Ascending aorta (tissue), 2 donors: Measurements from ENCODE around the gene QSOX1. TPM values are rescaled to one million over a fixed set of nuclear protein-coding genes. Genes with fewer than 3 reads are reported as not detected.

Experiments used
- DNase-seq, 2 donors: peaks; one replicate each; pipeline ENCODE4 v3.0.0-alpha.2; 2019; ENCODE audit warnings: low spot score in 2 of 2
- H3K27ac ChIP-seq, 2 donors: fragments of 200-600 bp; sonication (generic); one replicate each; pipeline ENCODE4 v1.5.1; 2016 to 2017; ENCODE audit warnings: mild to moderate bottlenecking in 1 of 2
- H3K27me3 ChIP-seq: fragments of 200-600 bp; sonication (generic); one replicate; pipeline ENCODE4 v1.5.1; 2017
- H3K36me3 ChIP-seq, 2 donors: fragments of 200-600 bp; sonication (generic); one replicate each; pipeline ENCODE4 v1.5.1; 2016
- H3K4me1 ChIP-seq, 2 donors: fragments of 200-600 bp; sonication (generic); one replicate each; pipeline ENCODE4 v1.5.1; 2016 to 2017; ENCODE audit warnings: mild to moderate bottlenecking in 1 of 2
- H3K4me3 ChIP-seq, 2 donors: fragments of 200-600 bp; sonication (generic); one replicate each; pipeline ENCODE4 v1.5.1; 2016 to 2017; ENCODE audit warnings: mild to moderate bottlenecking in 1 of 2
- H3K9me3 ChIP-seq, 2 donors: fragments of 200-600 bp; sonication (generic); one replicate each; pipeline ENCODE4 v1.5.1; 2016
- CTCF ChIP-seq, 3 experiments: fragments of 200-600 bp in 2 of 3; fragments of 450-650 bp in 1 of 3; sonication (generic) in 2 of 3; IDR thresholded peaks; one replicate each; pipeline ENCODE4 v1.5.1; 2016 to 2019; ENCODE audit warnings: antibody characterized with exemption in 3 of 3, mild to moderate bottlenecking in 1 of 3, moderate library complexity in 1 of 3
- intact Hi-C: fragments of 100-400 bp; cut with DNase I; formaldehyde crosslinking; loops from one replicate; pipeline ENCODE4 v1.15.1; 2023
- total RNA-seq: library from RNA; depleted of rRNA; stranded (reverse); fragments of >200 nt; gene quantifications from one replicate; pipeline ENCODE4 v1.1.0, GENCODE V29; 2016

The QSOX1 gene
- total RNA-seq, 1 donor from 2014 or later, result 200 TPM

GRCh38 chr1:180165096-180165495, 10.4 kb downstream of the QSOX1 start:
- Histone ChIP-seq H3K9me3 (no peaks in the 10 kb centered on the region), H3K27me3 (no peaks in the 10 kb centered on the region), H3K36me3 (peaks cover 0 to 7% of the 10 kb centered on the region in 2 donors), H3K4me1 (peaks cover 3 to 7% of the 10 kb centered on the region in 2 donors), H3K27ac (no peak overlapping the region), H3K4me3 (no peak overlapping the region)
- TF ChIP-seq CTCF (IDR thresholded peaks at IDR 0.05), result no peak
- no peak for DNase-seq
- intact Hi-C loops, result no loop called here

- no peaks in the 10 kb centered on the region for H3K9me3 ChIP-seq
- intact Hi-C loops, result no loop called here
- peaks cover 3 to 7% of the 10 kb centered on the region in 2 donors for H3K4me1 ChIP-seq
- no peak overlapping the region for H3K4me3 ChIP-seq
- TF ChIP-seq CTCF (IDR thresholded peaks at IDR 0.05), result no peak
- H3K36me3 ChIP-seq, result peaks cover 0 to 7% of the 10 kb centered on the region in 2 donors
- DNase-seq, result no peak
- H3K27ac ChIP-seq, result no peak overlapping the region
- H3K27me3 ChIP-seq, result no peaks in the 10 kb centered on the region
Observed at GRCh38 chr1:180165509-180166435, 11.1 kb downstream of the QSOX1 start.

GRCh38 chr1:180166436-180166800, 11.7 kb downstream of the QSOX1 start:
- Histone ChIP-seq H3K27me3 (no peaks in the 10 kb centered on the region), H3K36me3 (peaks cover 0 to 7% of the 10 kb centered on the region in 2 donors), H3K4me1 (peaks cover 3 to 7% of the 10 kb centered on the region in 2 donors), H3K4me3 (no peak overlapping the region), H3K9me3 (no peaks in the 10 kb centered on the region), H3K27ac (peak overlapping the region; percentile 35 to 38)
- no peak for DNase-seq
- TF ChIP-seq CTCF (IDR thresholded peaks at IDR 0.05), result no peak
- intact Hi-C loops, result no loop called here

GRCh38 chr1:180167021-180167701, 12.5 kb downstream of the QSOX1 start:
- Histone ChIP-seq H3K36me3 (peaks cover 0 to 7% of the 10 kb centered on the region in 2 donors), H3K27ac (peak overlapping the region; percentile 35 to 38), H3K27me3 (no peaks in the 10 kb centered on the region), H3K4me3 (no peak overlapping the region), H3K4me1 (peaks cover 3 to 7% of the 10 kb centered on the region in 2 donors), H3K9me3 (no peaks in the 10 kb centered on the region)
- no peak for DNase-seq
- no peak for TF ChIP-seq CTCF (IDR thresholded peaks at IDR 0.05)
- intact Hi-C loops, result no loop called here

GRCh38 chr1:180167721-180168467, 13.2 kb downstream of the QSOX1 start:
- peak overlapping the region in 1 of 2 donors; percentile 35 for H3K27ac ChIP-seq
- no peak for TF ChIP-seq CTCF (IDR thresholded peaks at IDR 0.05)
- no peak for DNase-seq
- H3K4me3 ChIP-seq, result no peak overlapping the region
- H3K9me3 ChIP-seq, result no peaks in the 10 kb centered on the region
- intact Hi-C loops, result no loop called here
- peaks cover 3 to 7% of the 10 kb centered on the region in 2 donors for H3K4me1 ChIP-seq
- no peaks in the 10 kb centered on the region for H3K27me3 ChIP-seq
- H3K36me3 ChIP-seq, result peaks cover 0 to 7% of the 10 kb centered on the region in 2 donors
